GM23338 (cell line): ENCODE measurements around the gene MTMR1. TPM values are rescaled to one million over a fixed set of nuclear protein-coding genes. Genes with fewer than 3 reads are reported as not detected.

Experiments
- ATAC-seq: fragments of 200-7000 bp; cut with Tn5 transposase; 3 replicates; pipeline ENCODE4 v1.9.1; 2020
- DNase-seq: peaks from one replicate; pipeline ENCODE4 v3.0.0-alpha.2; 2015; ENCODE audit warnings: low spot score
- H2AFZ ChIP-seq: fragments of 200-600 bp; sonication (generic); 2 replicates; pipeline ENCODE4 v1.8.0; 2016; ENCODE audit warnings: antibody characterized with exemption, mild to moderate bottlenecking, moderate library complexity
- H3F3A ChIP-seq: fragments of 200-600 bp; sonication (generic); replicated peaks from 2 replicates; pipeline ENCODE4 v1.8.0; 2017; ENCODE audit warnings: antibody characterized with exemption, mixed run types, low read depth
- H3K27ac ChIP-seq: fragments of 200-600 bp; sonication (generic); 2 replicates; pipeline ENCODE4 v1.6.1; 2016; ENCODE audit warnings: low read depth
- H3K27me3 ChIP-seq: fragments of 200-600 bp; sonication (generic); 2 replicates; pipeline ENCODE4 v1.8.0; 2016; ENCODE audit warnings: mild to moderate bottlenecking, mixed run types, moderate library complexity; ENCODE audit not compliant: insufficient read depth
- H3K36me3 ChIP-seq: fragments of 200-600 bp; sonication (generic); 2 replicates; pipeline ENCODE4 v1.8.0; 2016; ENCODE audit warnings: mild to moderate bottlenecking; ENCODE audit not compliant: insufficient read depth
- H3K4me1 ChIP-seq: fragments of 200-600 bp; sonication (generic); 2 replicates; pipeline ENCODE4 v1.8.0; 2016; ENCODE audit warnings: mild to moderate bottlenecking, moderate library complexity; ENCODE audit not compliant: insufficient read depth
- H3K4me2 ChIP-seq: fragments of 200-600 bp; sonication (generic); 2 replicates; pipeline ENCODE4 v1.7.1; 2017; ENCODE audit warnings: mixed run types
- H3K4me3 ChIP-seq: fragments of 200-600 bp; sonication (generic); 2 replicates; pipeline ENCODE4 v1.6.1; 2016; ENCODE audit warnings: mixed run types
- H3K79me2 ChIP-seq: fragments of 200-600 bp; sonication (generic); replicated peaks from 2 replicates; pipeline ENCODE4 v1.8.0; 2017; ENCODE audit warnings: mild to moderate bottlenecking; ENCODE audit not compliant: insufficient read depth
- H3K9me2 ChIP-seq: fragments of 200-600 bp; sonication (generic); 2 replicates; pipeline ENCODE4 v1.8.0; 2017; ENCODE audit not compliant: insufficient read depth
- H4K20me1 ChIP-seq: fragments of 200-600 bp; sonication (generic); replicated peaks from 2 replicates; pipeline ENCODE4 v1.8.0; 2017; ENCODE audit warnings: mild to moderate bottlenecking; ENCODE audit not compliant: insufficient read depth
- H3K27ac Mint-ChIP-seq: 2 replicates; pipeline ENCODE4 v1.8.0; 2020; ENCODE audit warnings: inconsistent platforms, mild to moderate bottlenecking, moderate library complexity, mixed read lengths
- H3K27me3 Mint-ChIP-seq: 3 replicates; pipeline ENCODE4 v1.8.0; 2022; ENCODE audit warnings: low read depth, mild to moderate bottlenecking, moderate library complexity, mixed read lengths, inconsistent platforms; ENCODE audit not compliant: insufficient read depth, poor library complexity
- H3K36me3 Mint-ChIP-seq: 3 replicates; pipeline ENCODE4 v1.8.0; 2021; ENCODE audit warnings: low read depth, mild to moderate bottlenecking, inconsistent platforms, moderate library complexity, mixed read lengths
- H3K4me1 Mint-ChIP-seq: 3 replicates; pipeline ENCODE4 v1.8.0; 2020; ENCODE audit warnings: mild to moderate bottlenecking, inconsistent platforms, mixed read lengths
- H3K4me3 Mint-ChIP-seq: 3 replicates; pipeline ENCODE4 v1.8.0; 2021; ENCODE audit warnings: moderate library complexity, mild to moderate bottlenecking, inconsistent platforms, mixed read lengths
- H3K9me3 Mint-ChIP-seq: 3 replicates; pipeline ENCODE4 v1.8.0; 2020; ENCODE audit warnings: moderate library complexity, mild to moderate bottlenecking, inconsistent platforms, mixed read lengths
- CREB1 ChIP-seq: fragments of 250-450 bp; sonication (Bioruptor Pico); IDR thresholded peaks from 2 replicates; pipeline ENCODE4 v1.5.0; 2020; ENCODE audit warnings: low read depth, mild to moderate bottlenecking, moderate library complexity
- EZH2 ChIP-seq: fragments of 200-600 bp; sonication (generic); IDR thresholded peaks from one replicate; pipeline ENCODE4 v1.8.0; 2017; ENCODE audit warnings: antibody characterized with exemption, mild to moderate bottlenecking, low read depth; ENCODE audit not compliant: unreplicated experiment
- EZH2phosphoT487 ChIP-seq: fragments of 200-600 bp; sonication (generic); IDR thresholded peaks from one replicate; pipeline ENCODE4 v1.8.1; 2018; ENCODE audit warnings: antibody characterized with exemption; ENCODE audit not compliant: unreplicated experiment
- JUNB ChIP-seq: IDR thresholded peaks from one replicate; pipeline ENCODE4 v1.6.1; 2016; ENCODE audit warnings: antibody characterized with exemption; ENCODE audit not compliant: unreplicated experiment
- NANOG ChIP-seq: IDR thresholded peaks from 2 replicates; pipeline ENCODE4 v1.6.1; 2016; ENCODE audit warnings: antibody characterized with exemption, borderline replicate concordance
- POLR2AphosphoS5 ChIP-seq: IDR thresholded peaks from 2 replicates; pipeline ENCODE4 v1.6.1; 2016; ENCODE audit warnings: antibody characterized with exemption, low read depth
- STAT1 ChIP-seq: IDR thresholded peaks from one replicate; pipeline ENCODE4 v1.6.1; 2016; ENCODE audit warnings: antibody characterized with exemption; ENCODE audit not compliant: unreplicated experiment
- ZNF114 ChIP-seq: fragments of 250-450 bp; sonication (Bioruptor Pico); IDR thresholded peaks from 2 replicates; pipeline ENCODE4 v1.5.0; 2020; ENCODE audit warnings: mild to moderate bottlenecking, moderate library complexity
- ZNF331 ChIP-seq: fragments of 250-450 bp; sonication (Bioruptor Pico); IDR thresholded peaks from 2 replicates; pipeline ENCODE4 v1.5.0; 2020; ENCODE audit warnings: low read depth, mild to moderate bottlenecking, moderate library complexity
- polyA plus RNA-seq: library from polyadenylated mRNA; unstranded; fragments of >200 nt; fragmentation: Nextera tagmentation; extraction: Ambion mirVana; gene quantifications from 2 replicates; pipeline ENCODE4 v1.2.1, GENCODE V29; 2016
- total RNA-seq: library from RNA; depleted of rRNA; stranded (reverse); fragments of >200 nt; shearing (Covaris generic); gene quantifications from 2 replicates; pipeline ENCODE4 v1.2.3, GENCODE V29; 2014
- TF ChIP-seq, protein P1 (sequence below): IDR thresholded peaks from 2 replicates; pipeline ENCODE4 v1.6.1; 2016; ENCODE audit warnings: antibody characterized with exemption
- TF ChIP-seq, protein P2 (sequence below): fragments of 250-450 bp; sonication (Bioruptor Pico); IDR thresholded peaks from 2 replicates; pipeline ENCODE4 v1.5.0; 2020; ENCODE audit warnings: mild to moderate bottlenecking, moderate library complexity
- TF ChIP-seq, protein P3 (sequence below), 2 experiments: fragments of 200-600 bp in 1 of 2; sonication (generic) in 1 of 2; conservative IDR thresholded peaks; 2 replicates each; pipeline versions ENCODE4 v1.5.1 to v1.6.1; 2016 to 2017; ENCODE audit warnings: antibody characterized with exemption in 2 of 2, low read depth in 2 of 2, mild to moderate bottlenecking in 2 of 2, moderate library complexity in 1 of 2
- TF ChIP-seq, protein P4 (sequence below): IDR thresholded peaks from one replicate; pipeline ENCODE4 v1.6.1; 2018; ENCODE audit warnings: antibody characterized with exemption; ENCODE audit not compliant: unreplicated experiment

MTMR1 gene
- total and polyA plus RNA-seq, 2 experiments from 2014 or later, result 4.5 to 19.1 TPM

DNA sequence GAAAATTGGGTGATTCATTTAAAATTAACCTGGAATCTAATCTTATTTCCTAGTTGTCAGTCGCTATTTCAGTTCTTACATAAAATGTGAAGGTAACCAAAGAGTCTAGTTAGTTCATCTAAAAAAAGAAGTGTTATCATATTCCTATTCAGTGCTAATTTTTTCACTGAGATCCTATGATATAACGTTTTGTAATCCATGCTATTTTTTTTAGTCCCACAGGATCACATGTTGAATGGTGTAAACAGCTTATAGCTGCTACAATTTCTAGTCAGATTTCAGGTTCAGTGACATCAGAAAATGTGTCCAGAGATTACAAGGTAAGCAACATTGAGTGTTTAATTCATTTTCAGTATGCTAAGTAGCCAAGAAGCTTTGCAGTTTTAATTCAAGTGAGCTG is 5.8 kb downstream of the MTMR1 start:
- peaks cover 14% of the 10 kb centered on the region for H3K4me1 Mint-ChIP-seq
- TF ChIP-seq, protein P1, sequence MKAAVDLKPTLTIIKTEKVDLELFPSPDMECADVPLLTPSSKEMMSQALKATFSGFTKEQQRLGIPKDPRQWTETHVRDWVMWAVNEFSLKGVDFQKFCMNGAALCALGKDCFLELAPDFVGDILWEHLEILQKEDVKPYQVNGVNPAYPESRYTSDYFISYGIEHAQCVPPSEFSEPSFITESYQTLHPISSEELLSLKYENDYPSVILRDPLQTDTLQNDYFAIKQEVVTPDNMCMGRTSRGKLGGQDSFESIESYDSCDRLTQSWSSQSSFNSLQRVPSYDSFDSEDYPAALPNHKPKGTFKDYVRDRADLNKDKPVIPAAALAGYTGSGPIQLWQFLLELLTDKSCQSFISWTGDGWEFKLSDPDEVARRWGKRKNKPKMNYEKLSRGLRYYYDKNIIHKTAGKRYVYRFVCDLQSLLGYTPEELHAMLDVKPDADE, result no peak
- TF ChIP-seq POLR2AphosphoS5 (no peak), ZNF114 (CRISPR knock-in tag) (no peak), STAT1 (no peak), CREB1 (CRISPR knock-in tag) (no peak), JUNB (no peak), EZH2phosphoT487 (no peak), ZNF331 (CRISPR knock-in tag) (no peak), NANOG (no peak), EZH2 (no peak)
- TF ChIP-seq, protein P2, sequence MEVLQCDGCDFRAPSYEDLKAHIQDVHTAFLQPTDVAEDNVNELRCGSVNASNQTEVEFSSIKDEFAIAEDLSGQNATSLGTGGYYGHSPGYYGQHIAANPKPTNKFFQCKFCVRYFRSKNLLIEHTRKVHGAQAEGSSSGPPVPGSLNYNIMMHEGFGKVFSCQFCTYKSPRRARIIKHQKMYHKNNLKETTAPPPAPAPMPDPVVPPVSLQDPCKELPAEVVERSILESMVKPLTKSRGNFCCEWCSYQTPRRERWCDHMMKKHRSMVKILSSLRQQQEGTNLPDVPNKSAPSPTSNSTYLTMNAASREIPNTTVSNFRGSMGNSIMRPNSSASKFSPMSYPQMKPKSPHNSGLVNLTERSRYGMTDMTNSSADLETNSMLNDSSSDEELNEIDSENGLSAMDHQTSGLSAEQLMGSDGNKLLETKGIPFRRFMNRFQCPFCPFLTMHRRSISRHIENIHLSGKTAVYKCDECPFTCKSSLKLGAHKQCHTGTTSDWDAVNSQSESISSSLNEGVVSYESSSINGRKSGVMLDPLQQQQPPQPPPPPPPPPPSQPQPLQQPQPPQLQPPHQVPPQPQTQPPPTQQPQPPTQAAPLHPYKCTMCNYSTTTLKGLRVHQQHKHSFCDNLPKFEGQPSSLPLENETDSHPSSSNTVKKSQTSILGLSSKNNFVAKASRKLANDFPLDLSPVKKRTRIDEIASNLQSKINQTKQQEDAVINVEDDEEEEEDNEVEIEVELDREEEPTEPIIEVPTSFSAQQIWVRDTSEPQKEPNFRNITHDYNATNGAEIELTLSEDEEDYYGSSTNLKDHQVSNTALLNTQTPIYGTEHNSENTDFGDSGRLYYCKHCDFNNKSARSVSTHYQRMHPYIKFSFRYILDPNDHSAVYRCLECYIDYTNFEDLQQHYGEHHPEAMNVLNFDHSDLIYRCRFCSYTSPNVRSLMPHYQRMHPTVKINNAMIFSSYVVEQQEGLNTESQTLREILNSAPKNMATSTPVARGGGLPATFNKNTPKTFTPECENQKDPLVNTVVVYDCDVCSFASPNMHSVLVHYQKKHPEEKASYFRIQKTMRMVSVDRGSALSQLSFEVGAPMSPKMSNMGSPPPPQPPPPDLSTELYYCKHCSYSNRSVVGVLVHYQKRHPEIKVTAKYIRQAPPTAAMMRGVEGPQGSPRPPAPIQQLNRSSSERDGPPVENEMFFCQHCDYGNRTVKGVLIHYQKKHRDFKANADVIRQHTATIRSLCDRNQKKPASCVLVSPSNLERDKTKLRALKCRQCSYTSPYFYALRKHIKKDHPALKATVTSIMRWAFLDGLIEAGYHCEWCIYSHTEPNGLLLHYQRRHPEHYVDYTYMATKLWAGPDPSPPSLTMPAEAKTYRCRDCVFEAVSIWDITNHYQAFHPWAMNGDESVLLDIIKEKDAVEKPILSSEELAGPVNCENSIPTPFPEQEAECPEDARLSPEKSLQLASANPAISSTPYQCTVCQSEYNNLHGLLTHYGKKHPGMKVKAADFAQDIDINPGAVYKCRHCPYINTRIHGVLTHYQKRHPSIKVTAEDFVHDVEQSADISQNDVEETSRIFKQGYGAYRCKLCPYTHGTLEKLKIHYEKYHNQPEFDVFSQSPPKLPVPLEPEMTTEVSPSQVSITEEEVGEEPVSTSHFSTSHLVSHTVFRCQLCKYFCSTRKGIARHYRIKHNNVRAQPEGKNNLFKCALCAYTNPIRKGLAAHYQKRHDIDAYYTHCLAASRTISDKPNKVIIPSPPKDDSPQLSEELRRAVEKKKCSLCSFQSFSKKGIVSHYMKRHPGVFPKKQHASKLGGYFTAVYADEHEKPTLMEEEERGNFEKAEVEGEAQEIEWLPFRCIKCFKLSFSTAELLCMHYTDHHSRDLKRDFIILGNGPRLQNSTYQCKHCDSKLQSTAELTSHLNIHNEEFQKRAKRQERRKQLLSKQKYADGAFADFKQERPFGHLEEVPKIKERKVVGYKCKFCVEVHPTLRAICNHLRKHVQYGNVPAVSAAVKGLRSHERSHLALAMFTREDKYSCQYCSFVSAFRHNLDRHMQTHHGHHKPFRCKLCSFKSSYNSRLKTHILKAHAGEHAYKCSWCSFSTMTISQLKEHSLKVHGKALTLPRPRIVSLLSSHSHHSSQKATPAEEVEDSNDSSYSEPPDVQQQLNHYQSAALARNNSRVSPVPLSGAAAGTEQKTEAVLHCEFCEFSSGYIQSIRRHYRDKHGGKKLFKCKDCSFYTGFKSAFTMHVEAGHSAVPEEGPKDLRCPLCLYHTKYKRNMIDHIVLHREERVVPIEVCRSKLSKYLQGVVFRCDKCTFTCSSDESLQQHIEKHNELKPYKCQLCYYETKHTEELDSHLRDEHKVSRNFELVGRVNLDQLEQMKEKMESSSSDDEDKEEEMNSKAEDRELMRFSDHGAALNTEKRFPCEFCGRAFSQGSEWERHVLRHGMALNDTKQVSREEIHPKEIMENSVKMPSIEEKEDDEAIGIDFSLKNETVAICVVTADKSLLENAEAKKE (CRISPR knock-in tag), result no peak
- TF ChIP-seq, protein P3, sequence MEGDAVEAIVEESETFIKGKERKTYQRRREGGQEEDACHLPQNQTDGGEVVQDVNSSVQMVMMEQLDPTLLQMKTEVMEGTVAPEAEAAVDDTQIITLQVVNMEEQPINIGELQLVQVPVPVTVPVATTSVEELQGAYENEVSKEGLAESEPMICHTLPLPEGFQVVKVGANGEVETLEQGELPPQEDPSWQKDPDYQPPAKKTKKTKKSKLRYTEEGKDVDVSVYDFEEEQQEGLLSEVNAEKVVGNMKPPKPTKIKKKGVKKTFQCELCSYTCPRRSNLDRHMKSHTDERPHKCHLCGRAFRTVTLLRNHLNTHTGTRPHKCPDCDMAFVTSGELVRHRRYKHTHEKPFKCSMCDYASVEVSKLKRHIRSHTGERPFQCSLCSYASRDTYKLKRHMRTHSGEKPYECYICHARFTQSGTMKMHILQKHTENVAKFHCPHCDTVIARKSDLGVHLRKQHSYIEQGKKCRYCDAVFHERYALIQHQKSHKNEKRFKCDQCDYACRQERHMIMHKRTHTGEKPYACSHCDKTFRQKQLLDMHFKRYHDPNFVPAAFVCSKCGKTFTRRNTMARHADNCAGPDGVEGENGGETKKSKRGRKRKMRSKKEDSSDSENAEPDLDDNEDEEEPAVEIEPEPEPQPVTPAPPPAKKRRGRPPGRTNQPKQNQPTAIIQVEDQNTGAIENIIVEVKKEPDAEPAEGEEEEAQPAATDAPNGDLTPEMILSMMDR (conservative IDR thresholded peaks at IDR 0.05; ENCODE audit: low read depth in 2 of 2), result no peak
- TF ChIP-seq, protein P4, sequence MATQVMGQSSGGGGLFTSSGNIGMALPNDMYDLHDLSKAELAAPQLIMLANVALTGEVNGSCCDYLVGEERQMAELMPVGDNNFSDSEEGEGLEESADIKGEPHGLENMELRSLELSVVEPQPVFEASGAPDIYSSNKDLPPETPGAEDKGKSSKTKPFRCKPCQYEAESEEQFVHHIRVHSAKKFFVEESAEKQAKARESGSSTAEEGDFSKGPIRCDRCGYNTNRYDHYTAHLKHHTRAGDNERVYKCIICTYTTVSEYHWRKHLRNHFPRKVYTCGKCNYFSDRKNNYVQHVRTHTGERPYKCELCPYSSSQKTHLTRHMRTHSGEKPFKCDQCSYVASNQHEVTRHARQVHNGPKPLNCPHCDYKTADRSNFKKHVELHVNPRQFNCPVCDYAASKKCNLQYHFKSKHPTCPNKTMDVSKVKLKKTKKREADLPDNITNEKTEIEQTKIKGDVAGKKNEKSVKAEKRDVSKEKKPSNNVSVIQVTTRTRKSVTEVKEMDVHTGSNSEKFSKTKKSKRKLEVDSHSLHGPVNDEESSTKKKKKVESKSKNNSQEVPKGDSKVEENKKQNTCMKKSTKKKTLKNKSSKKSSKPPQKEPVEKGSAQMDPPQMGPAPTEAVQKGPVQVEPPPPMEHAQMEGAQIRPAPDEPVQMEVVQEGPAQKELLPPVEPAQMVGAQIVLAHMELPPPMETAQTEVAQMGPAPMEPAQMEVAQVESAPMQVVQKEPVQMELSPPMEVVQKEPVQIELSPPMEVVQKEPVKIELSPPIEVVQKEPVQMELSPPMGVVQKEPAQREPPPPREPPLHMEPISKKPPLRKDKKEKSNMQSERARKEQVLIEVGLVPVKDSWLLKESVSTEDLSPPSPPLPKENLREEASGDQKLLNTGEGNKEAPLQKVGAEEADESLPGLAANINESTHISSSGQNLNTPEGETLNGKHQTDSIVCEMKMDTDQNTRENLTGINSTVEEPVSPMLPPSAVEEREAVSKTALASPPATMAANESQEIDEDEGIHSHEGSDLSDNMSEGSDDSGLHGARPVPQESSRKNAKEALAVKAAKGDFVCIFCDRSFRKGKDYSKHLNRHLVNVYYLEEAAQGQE, result no peak
- H3K4me1 ChIP-seq, result peaks cover 7% of the 10 kb centered on the region

More for the DNA sequence above, 5.8 kb downstream of the MTMR1 start:
- H3F3A ChIP-seq, result no peaks in the 10 kb centered on the region
- ATAC-seq (no peak), DNase-seq (no peak)
- H3K27me3 ChIP-seq, result no peaks in the 10 kb centered on the region
- Mint-ChIP-seq H3K36me3 (no peaks in the 10 kb centered on the region), H3K27ac (no peak overlapping the region), H3K9me3 (no peaks in the 10 kb centered on the region), H3K27me3 (no peaks in the 10 kb centered on the region), H3K4me3 (no peak overlapping the region)
- no peak overlapping the region for H2AFZ ChIP-seq
- no peaks in the 10 kb centered on the region for H3K36me3 ChIP-seq
- no peak overlapping the region for H3K4me2 ChIP-seq
- no peak overlapping the region for H3K27ac ChIP-seq
- no peaks in the 10 kb centered on the region for H4K20me1 ChIP-seq
- H3K9me2 ChIP-seq, result no peaks in the 10 kb centered on the region
- peaks cover 11% of the 10 kb centered on the region; the same call in 1 of the 2 replicates for H3K79me2 ChIP-seq
- H3K4me3 ChIP-seq, result no peak overlapping the region
